Measurements from ENCODE around the gene AEBP2.
"Not testable (repeated sequence)": the region's sequence is repeated elsewhere in the genome, so short reads cannot be mapped to it uniquely, and the experiment has no call there.

Gene AEBP2

DNA sequence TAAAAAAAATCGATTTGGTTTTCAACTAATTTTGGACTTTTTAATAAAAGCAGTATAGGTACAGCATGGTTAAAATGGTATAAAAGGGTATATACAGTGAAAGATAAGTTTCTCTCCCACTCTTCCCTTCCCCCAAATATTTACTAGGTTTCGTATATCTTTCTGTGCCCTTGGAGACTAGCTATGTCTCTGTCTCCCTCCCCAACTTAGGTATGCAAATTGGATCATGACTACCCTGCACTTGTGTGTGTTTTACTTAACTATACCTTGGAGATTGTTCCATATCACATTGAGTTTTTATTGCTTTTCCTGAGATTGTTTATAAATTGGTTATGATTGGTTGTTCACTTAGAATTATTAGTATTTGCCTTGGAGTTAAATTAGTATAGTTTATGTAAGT is 19.4 kb downstream of the AEBP2 start:
- no peak for DNase-seq

DNA sequence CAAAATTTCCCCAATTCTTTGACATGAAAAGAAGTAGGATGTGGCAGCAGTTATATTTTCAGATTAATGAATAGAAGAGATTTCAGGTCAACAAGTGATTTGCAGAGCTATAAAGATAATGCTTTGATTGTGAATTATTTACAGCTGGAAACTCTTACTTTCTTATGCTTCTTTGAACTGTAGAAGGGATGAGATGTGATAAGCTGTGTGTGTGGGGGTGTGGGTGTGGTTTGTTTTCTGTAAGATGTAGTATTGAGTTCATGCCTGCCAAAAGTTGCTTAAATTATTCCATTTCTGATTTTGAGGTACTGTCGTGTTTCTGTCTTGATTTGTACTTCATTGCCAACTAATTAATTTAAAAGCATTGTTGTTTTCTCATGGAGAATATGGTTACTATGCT is 22.7 kb downstream of the AEBP2 start:
- DNase-seq: no peak

DNA sequence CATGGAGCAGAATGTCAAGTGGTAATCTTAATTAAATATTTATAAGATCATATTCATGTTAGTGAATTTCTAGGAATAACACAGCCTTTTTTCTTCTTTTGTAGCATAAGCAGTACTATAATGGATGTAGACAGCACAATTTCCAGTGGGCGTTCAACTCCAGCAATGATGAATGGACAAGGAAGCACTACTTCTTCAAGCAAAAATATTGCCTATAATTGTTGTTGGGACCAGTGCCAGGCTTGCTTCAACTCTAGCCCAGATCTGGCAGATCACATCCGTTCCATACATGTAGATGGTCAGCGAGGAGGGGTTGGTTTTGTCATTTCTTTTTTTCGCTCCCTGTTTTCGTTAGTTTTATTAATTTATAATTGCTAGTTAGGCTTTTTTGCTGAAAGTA is 23.1 kb downstream of the AEBP2 start:
- no peak for DNase-seq

DNA sequence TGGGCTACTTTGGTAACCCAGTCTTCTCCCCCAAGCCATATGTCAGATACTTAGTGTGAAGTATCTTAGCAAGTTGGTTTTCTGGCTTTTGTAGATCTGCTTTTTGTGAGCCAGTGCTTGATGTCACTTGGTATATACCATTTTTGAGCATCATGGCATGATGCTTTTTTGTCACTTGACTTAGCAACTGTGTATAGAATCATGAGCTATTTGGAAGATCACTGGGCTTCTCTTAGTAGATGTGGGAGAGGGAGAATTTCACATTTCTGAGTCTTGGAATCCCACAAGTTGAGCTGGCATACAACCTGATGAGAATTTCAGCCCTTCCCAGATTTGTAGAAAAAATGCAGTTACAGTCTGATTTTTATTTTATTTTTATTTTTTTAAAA is 24.9 kb downstream of the AEBP2 start:
- DNase-seq: no peak

GRCh38 chr12:19465711-19466110 is 26.4 kb downstream of the AEBP2 start:
- DNase-seq: no peak

DNA sequence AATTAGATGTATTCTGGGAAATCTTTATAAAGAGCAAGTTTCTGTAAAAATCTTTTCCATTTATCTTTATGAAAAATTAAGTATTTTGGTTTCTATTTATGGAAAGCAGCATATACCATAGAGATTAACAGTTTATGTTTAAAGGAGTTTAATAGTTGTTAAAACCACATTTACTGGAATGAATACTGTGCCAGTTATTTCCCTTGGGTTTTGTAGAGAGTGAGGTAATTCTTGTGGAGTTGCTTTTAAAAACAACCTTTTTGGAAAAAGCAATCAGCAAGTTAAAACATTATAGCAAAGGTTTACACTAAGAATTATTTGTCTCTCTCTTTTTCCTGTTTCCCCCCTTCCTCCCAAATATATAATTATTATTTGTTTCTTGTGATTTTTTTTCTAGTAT is 34.9 kb downstream of the AEBP2 start:
- no peak for DNase-seq

DNA sequence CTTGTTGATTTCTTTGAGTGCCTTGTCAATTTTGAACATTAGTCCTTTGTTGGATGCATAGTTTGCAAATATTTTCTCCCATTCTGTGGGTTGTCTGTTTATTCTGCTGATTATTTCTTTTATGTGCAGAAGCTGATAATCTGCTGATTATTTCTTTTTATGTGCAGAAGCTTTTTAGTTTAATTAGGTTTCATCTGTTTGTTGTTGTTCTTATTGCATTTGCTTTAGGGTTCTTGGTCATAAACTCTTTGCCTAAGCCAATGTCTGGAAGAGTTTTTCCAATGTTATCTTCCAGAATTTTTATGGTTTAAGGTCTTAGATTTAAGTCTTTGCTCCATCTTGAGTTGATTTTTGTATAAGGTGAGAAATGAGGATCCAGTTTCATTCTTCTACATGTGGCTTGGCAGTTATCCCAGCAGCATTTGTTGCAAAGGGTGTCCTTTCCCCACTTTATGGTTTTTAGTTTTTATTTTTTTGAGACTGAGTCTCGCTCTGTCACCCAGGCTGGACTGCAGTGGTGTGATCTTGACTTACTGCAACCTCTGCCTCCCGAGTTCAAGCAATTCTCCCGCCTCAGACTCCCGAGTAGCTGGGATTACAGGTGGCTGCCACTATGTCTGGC is 36.7 kb downstream of the AEBP2 start:
- DNase-seq: not testable (repeated sequence)

DNA sequence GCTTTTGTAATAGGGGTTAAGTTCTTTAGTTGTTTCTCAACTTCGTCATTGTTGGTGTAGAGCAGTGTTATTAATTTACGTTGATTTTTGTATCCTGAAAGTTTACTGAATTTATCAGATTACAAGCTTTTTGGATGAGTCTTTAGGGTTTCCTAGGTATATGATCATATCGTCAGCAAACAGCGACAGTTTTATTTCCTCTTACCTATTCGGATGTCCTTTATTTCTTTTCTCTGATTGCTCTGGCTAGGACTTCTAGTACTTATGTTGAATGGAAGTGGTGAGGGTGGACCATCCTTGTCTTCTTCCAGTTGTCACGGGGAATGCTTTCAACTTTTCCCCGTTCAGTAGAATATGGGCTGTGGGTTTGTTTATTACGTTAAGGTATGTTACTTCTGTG is 37.8 kb downstream of the AEBP2 start:
- DNase-seq: no peak

GRCh38 chr12:19480459-19480858 is 41.2 kb downstream of the AEBP2 start:
- DNase-seq: no peak

DNA sequence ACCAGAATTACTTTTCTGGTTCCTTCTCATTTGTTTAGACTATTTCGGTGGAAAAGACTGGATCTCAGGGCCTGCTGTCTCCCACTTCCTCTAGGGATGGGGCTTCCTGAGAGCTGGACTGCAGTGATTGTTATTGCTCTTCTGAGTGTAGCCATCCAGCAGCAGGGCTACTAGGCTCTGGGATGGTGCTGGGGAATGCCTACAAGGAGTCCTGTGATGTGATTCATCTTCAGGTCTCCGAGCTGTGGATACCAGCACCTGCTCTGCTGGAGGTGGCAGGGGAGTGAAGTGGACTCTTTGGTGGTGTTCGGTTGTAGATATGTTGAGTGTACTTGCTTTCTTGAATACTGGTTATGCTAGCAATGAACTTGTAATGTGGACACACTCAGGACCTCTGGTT is 42.7 kb downstream of the AEBP2 start:
- no peak for DNase-seq

DNA sequence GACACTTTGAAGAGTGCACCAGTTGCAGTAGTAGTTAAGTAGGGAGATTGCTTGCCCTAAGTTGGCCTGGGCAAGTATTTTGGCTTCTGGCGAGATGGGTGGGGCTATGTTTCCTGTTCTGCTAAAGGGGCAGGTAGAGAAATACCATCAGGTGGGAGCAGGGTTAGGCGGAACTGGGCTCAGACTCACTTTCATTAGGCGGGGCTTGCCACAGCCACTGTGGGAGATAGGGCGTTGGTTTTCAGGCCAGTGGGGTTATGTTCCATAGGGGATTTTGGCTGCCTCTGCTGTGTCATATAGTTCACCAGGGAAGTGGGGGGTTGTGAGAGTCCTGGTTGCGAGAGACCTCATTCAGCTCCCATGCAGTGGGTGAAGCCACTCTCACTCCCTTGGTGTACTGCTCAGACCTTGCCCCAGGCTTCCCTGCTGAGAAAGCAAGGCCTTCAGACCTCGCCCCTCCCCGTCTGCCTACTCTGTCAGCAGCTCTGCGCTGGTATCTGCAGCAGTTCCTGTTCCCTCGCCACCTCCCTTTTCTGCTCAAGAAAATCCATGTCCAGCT is 43.3 kb downstream of the AEBP2 start:
- DNase-seq: no peak

DNA sequence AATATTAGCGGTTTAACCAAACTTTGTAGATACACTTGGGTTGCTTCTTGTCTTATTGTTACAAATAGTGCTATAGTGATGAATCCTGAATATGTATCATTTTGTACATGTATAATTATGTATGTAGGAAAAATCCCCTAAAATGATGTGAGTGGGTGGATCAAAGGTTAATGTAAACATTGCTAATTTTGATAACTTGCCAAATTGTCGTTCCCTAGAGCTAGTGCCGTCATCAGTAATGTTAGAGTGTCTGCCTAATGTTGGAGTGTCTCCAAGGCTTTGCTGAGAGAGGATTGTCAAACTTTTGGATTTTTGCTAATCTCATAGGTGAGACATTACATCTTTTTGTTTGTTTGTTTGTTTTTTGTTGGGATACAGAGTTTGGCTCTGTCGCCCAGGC is 44.4 kb downstream of the AEBP2 start:
- no peak for DNase-seq

DNA sequence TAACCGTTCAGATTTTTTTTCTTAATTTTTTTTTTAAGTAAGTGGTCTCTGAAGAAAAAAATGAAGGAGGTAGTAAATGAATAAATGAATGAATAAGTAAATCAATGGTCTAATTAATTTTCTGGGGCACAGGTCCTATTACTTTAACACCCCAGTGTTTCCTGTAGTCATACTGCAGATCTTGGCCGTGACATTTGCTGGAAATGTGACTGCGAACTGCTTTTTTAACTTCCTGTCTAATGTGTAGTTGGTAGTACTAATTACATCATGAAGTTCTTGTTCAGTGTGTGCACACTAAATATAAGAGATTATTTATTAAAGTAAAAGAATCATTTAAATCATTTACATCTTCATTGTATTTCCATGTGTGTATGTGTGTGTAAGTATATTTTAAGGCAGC is 45.4 kb downstream of the AEBP2 start:
- no peak for DNase-seq

DNA sequence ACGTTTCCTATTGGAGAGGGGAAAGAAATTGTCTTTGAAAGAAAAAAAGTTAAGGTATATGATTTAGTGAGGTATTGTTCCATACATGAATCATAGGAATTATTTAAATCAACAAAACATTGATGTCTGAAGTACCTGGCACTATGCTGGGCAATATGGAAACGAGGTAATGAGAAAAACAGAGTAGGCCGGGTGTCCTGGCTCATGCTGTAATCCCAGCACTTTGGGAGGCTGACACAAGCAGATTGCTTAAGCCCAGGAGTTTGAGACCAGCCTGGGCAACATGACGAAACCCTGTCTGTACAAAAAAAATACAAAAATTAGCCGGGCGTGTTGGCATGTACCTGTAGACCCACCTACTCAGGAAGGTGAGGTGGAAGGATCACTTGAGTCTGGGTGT is 45.9 kb downstream of the AEBP2 start:
- DNase-seq: no peak

DNA sequence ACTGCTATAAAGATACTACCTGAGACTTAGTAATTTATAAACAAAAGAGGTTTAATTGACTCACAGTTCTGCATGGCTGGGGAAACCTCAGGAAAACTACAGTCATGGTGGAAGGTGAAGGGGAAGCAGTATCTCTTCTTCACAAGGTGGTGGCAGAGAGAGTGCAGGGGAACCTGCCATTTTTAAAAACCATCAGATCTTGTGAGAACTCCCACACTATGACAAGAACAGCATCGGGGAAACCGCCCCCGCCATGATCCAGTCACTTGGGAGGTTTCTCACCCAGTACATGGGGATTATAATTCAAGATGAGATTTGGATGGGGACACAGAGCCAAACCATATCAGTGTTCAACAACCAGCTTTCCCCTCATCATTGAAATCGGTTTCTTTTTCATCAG is 49.9 kb downstream of the AEBP2 start:
- DNase-seq: no peak

DNA sequence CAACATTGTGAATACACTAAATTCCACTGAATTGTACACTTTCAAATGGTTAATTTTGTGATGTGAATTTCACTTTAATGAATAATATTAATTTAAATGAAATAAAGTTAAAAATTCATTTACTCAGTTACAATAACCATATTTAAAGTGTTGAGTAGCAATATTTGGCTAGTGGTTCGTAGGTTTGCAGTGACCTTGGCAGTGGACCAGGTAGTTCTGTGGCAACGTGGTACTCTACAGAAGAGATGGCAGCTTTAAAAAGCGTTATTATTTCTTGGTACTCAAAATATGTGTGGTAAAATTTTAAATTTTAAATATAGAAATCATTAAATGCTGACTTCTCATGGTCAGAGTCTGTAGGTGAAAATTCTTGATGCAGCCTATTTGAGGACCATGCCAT is 51.6 kb downstream of the AEBP2 start:
- no peak for DNase-seq

DNA sequence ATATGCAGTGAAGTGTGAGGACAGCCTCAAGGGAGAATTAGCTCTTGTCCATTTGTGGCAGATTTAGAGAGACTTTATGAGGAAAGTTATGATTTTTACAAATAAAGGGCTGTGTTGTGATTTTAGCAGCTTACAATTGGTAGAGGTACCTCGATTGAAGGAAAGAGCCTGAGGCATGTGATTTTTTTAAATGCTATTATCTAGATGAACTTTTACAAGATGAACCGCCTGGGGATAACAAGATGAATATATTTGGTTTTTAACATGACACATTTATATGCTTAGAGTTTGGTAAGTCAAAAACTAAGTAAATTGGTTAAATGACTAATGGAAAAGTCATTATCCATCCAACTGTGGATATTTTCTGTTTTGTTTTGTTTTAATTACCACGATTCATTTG is 52.6 kb downstream of the AEBP2 start:
- DNase-seq: no peak

DNA sequence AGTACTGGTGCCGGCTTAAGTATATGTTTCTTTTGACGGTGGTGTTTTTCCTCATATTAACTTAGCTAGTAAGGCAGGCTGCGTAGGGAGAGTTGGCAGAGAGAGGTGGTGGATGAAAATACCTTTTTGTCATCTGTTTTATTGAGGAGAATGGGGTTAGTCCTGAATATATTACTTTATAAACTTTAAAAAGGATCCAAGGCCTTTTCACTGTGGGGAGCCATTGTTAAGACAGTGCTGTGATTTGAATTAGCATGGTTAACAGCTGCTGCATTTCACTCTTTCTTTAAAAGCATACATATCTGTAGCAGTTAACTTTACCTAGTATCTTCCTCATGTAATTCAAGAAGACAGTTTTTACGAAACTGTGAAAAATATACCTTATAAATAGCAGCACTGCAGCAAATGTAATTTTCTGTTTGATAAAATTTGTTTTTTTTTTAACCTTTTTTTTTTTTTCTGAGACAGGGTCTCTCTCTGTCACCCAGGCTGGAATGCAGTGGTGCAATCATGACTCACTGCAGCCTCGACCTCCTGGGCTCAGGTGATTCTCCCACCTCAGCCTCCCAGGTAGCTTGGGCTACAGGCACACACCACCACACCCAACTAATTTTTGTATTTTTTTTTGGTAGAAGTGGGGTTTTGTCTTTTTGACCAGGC is 57.1 kb downstream of the AEBP2 start:
- DNase-seq: no peak

DNA sequence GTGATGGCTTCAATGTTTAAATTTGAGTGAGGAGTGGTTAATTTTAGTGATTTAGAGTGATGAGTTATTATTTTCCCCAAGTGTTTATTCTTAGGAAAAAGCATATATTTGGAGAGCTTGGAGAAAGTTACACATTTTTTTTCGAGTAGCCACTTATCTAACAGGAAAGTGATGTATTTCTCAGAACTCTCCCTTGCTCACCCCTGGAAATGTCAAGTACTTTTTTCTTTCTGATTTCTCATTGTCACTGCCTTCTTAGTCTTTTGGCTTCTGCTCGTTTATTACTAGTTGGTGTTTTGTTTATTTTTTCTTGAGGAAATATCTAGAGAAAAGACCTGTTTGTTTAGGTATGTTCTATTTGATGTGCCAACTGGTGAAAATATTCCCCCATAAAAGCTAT is 58.8 kb downstream of the AEBP2 start:
- no peak for DNase-seq

- no peak for DNase-seq
These were observed 59.7 kb downstream of the AEBP2 start for GRCh38 chr12:19499030-19499429.

- DNase-seq: no peak
These were observed 67.2 kb downstream of the AEBP2 start for GRCh38 chr12:19506497-19506896.

DNA sequence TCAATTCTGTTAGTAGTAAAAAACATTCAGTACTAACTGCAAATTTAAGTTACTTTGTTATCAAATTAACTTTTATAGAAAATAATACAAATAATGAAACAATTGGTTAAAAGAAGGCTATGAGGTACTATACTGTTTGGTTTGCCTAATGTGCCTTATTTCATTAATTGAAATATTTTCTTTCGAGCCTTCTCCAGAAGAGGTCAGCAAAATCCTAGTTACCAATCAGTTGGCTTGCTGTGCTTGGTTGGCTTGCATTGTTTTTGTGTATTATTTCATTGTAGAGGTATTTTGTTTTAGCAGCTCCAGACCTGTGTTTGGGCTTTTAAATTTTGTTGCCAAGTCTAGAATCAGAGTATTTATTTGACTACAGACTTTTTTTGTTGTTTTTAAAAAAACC is 68.5 kb downstream of the AEBP2 start:
- DNase-seq: no peak

DNA sequence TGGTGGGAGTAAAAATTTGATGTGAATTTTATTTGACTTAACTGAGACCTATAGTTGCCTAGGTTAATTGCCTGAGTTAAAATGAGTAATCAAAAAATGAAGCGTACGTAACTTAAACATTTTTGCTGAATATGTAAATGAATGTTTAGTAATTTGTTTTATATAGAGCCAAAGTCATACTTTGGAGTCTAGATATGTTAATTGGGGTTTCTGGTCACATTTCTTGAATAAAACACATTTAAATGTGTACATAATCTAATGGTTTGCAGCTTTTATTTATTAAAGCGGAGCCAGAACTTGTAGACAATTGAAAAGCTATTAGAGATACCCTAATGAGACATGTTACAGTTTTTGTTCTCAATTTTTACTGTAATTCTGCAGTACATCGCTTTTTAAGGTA is 71.2 kb downstream of the AEBP2 start:
- DNase-seq: no peak

GRCh38 chr12:19515179-19515578 is 75.9 kb downstream of the AEBP2 start:
- no peak for DNase-seq

GRCh38 chr12:19517583-19517982 is 78.3 kb downstream of the AEBP2 start:
- DNase-seq: no peak

Data from GDM1 (cell line).